ENCODE measurements around the gene SREBF2. TPM values are rescaled to one million over a fixed set of nuclear protein-coding genes. Genes with fewer than 3 reads are reported as not detected.

Gene SREBF2
- polyA plus RNA-seq, 1 donor from 2014 or later, result 73.0 TPM

DNA sequence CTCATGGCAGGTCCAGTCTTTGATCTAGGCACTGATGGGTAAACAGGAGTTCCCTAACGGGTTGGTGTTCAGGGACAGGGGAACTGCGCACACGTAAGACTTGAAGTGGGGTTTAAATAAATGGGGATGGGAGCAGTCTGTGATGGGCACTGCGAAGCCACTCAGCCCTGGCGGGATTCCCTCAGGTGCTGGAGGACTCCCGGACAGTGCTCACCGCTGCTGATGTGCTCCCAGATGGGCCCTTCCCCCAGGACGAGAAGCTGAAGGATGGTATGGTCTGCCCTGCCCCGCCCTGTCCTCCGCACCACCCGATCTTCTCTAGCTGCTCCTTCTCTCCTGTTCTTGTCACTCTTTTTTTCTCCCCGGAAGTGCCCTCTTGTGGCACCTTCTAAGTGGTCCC lies 22.9 kb upstream of the SREBF2 start:
- Histone ChIP-seq H3K9me3 (ENCODE audit: low read length) (no peaks in the 10 kb centered on the region), H3F3A (ENCODE audit: insufficient read depth, low read length, poor library complexity, severe bottlenecking) (no peaks in the 10 kb centered on the region), H3K9me2 (ENCODE audit: insufficient read depth, low read length) (no peaks in the 10 kb centered on the region), H4K20me1 (ENCODE audit: insufficient read depth) (no peaks in the 10 kb centered on the region), H3K9ac (ENCODE audit: low read length) (no peak overlapping the region), H3K27me3 (ENCODE audit: insufficient read depth, low read depth, low read length) (no peaks in the 10 kb centered on the region), H3K4me2 (ENCODE audit: low read length) (no peak overlapping the region), H3K36me3 (ENCODE audit: insufficient read depth, low read length) (no peaks in the 10 kb centered on the region), H3K27ac (ENCODE audit: low read length) (no peak overlapping the region), H2AFZ (ENCODE audit: low read depth, low read length) (no peak overlapping the region), H3K79me2 (replicated peaks; ENCODE audit: insufficient read depth, low read length) (no peaks in the 10 kb centered on the region), H3K4me3 (ENCODE audit: low read length) (no peak overlapping the region)
- TF ChIP-seq EP300 (conservative IDR thresholded peaks at IDR 0.05; ENCODE audit: poor library complexity, severe bottlenecking), result no peak
- no peak for TF ChIP-seq SMC3 (conservative IDR thresholded peaks at IDR 0.05; ENCODE audit: poor library complexity)
- no peak for TF ChIP-seq POLR2AphosphoS5 (IDR thresholded peaks at IDR 0.05)
- no peak for TF ChIP-seq RAD21 (conservative IDR thresholded peaks at IDR 0.05)
- TF ChIP-seq, protein P1, sequence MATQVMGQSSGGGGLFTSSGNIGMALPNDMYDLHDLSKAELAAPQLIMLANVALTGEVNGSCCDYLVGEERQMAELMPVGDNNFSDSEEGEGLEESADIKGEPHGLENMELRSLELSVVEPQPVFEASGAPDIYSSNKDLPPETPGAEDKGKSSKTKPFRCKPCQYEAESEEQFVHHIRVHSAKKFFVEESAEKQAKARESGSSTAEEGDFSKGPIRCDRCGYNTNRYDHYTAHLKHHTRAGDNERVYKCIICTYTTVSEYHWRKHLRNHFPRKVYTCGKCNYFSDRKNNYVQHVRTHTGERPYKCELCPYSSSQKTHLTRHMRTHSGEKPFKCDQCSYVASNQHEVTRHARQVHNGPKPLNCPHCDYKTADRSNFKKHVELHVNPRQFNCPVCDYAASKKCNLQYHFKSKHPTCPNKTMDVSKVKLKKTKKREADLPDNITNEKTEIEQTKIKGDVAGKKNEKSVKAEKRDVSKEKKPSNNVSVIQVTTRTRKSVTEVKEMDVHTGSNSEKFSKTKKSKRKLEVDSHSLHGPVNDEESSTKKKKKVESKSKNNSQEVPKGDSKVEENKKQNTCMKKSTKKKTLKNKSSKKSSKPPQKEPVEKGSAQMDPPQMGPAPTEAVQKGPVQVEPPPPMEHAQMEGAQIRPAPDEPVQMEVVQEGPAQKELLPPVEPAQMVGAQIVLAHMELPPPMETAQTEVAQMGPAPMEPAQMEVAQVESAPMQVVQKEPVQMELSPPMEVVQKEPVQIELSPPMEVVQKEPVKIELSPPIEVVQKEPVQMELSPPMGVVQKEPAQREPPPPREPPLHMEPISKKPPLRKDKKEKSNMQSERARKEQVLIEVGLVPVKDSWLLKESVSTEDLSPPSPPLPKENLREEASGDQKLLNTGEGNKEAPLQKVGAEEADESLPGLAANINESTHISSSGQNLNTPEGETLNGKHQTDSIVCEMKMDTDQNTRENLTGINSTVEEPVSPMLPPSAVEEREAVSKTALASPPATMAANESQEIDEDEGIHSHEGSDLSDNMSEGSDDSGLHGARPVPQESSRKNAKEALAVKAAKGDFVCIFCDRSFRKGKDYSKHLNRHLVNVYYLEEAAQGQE (IDR thresholded peaks at IDR 0.05; ENCODE audit: borderline replicate concordance), result no peak
- no peak for TF ChIP-seq TAF1 (IDR thresholded peaks at IDR 0.05; ENCODE audit: low read depth)
- TF ChIP-seq, protein P2, sequence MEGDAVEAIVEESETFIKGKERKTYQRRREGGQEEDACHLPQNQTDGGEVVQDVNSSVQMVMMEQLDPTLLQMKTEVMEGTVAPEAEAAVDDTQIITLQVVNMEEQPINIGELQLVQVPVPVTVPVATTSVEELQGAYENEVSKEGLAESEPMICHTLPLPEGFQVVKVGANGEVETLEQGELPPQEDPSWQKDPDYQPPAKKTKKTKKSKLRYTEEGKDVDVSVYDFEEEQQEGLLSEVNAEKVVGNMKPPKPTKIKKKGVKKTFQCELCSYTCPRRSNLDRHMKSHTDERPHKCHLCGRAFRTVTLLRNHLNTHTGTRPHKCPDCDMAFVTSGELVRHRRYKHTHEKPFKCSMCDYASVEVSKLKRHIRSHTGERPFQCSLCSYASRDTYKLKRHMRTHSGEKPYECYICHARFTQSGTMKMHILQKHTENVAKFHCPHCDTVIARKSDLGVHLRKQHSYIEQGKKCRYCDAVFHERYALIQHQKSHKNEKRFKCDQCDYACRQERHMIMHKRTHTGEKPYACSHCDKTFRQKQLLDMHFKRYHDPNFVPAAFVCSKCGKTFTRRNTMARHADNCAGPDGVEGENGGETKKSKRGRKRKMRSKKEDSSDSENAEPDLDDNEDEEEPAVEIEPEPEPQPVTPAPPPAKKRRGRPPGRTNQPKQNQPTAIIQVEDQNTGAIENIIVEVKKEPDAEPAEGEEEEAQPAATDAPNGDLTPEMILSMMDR (IDR thresholded peaks at IDR 0.05; ENCODE audit: poor library complexity, severe bottlenecking), result no peak
- TF ChIP-seq MXI1 (conservative IDR thresholded peaks at IDR 0.05; ENCODE audit: poor library complexity, severe bottlenecking), result no peak
- no peak for TF ChIP-seq EZH2 (IDR thresholded peaks at IDR 0.05; ENCODE audit: borderline replicate concordance, insufficient read depth, low read length, poor library complexity, severe bottlenecking)

DNA sequence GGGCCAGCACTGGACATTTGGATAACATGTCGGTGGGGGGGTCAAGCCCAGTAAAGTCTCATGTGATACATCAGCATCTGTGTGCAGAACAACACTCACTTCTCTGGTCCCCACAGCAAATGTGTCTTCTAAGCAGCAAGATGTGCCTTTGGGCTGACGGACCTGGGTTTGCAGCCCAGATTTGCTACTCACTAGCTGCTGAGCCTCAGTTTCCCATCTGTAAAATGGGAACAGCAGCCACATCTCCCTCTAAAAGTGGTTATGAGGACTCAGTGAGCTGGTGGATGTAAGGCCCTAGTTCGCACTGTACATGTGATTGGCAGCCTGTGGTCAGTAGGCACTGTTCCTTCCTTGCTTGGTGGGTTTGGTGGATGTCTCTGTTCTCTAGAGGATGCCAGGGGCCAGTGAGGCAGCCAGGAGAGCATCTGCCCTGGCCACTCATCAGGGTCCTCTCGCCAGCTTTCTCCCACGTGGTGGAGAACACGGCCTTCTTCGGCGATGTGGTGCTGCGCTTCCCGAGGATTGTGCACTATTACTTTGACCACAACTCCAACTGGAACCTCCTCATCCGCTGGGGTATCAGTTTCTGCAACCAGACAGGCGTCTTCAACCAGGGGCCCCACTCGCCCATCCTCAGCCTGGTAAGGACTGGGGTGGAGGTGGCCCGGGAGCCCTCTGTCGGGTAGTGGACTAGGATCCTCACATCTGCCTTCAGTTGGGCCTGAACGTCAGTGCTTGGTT lies 19.9 kb upstream of the SREBF2 start:
- TF ChIP-seq MXI1 (conservative IDR thresholded peaks at IDR 0.05; ENCODE audit: poor library complexity, severe bottlenecking), result no peak
- no peak for TF ChIP-seq POLR2AphosphoS5 (IDR thresholded peaks at IDR 0.05)
- no peak for TF ChIP-seq RAD21 (conservative IDR thresholded peaks at IDR 0.05)
- TF ChIP-seq, protein P1 (IDR thresholded peaks at IDR 0.05; ENCODE audit: borderline replicate concordance), result no peak
- no peak for TF ChIP-seq TAF1 (IDR thresholded peaks at IDR 0.05; ENCODE audit: low read depth)
- no peak for TF ChIP-seq EZH2 (IDR thresholded peaks at IDR 0.05; ENCODE audit: borderline replicate concordance, insufficient read depth, low read length, poor library complexity, severe bottlenecking)
- TF ChIP-seq, protein P2 (IDR thresholded peaks at IDR 0.05; ENCODE audit: poor library complexity, severe bottlenecking), result no peak
- no peak for TF ChIP-seq EP300 (conservative IDR thresholded peaks at IDR 0.05; ENCODE audit: poor library complexity, severe bottlenecking)
- TF ChIP-seq SMC3 (conservative IDR thresholded peaks at IDR 0.05; ENCODE audit: poor library complexity), result no peak
- Histone ChIP-seq H3K4me3 (ENCODE audit: low read length) (no peak overlapping the region), H3K27me3 (ENCODE audit: insufficient read depth, low read depth, low read length) (no peaks in the 10 kb centered on the region), H3K9me3 (ENCODE audit: low read length) (no peaks in the 10 kb centered on the region), H3K36me3 (ENCODE audit: insufficient read depth, low read length) (no peaks in the 10 kb centered on the region), H2AFZ (ENCODE audit: low read depth, low read length) (no peak overlapping the region), H3K4me2 (ENCODE audit: low read length) (no peak overlapping the region), H4K20me1 (ENCODE audit: insufficient read depth) (no peaks in the 10 kb centered on the region), H3K9ac (ENCODE audit: low read length) (no peak overlapping the region), H3F3A (ENCODE audit: insufficient read depth, low read length, poor library complexity, severe bottlenecking) (no peaks in the 10 kb centered on the region), H3K79me2 (replicated peaks; ENCODE audit: insufficient read depth, low read length) (no peaks in the 10 kb centered on the region), H3K27ac (ENCODE audit: low read length) (no peak overlapping the region), H3K9me2 (ENCODE audit: insufficient read depth, low read length) (no peaks in the 10 kb centered on the region)
